ENCODE results near the gene TXNDC11.

Gene TXNDC11

GRCh38 chr16:11721781-11722467 lies 20.7 kb downstream of the TXNDC11 start:
- TF ChIP-seq POLR2AphosphoS5 (IDR thresholded peaks at IDR 0.05; ENCODE audit: low read depth) (no peak), CTCF (IDR thresholded peaks at IDR 0.05; ENCODE audit: insufficient read depth, low read length) (no peak), GABPA (IDR thresholded peaks at IDR 0.05; ENCODE audit: low read depth) (no peak), SPI1 (IDR thresholded peaks at IDR 0.05; ENCODE audit: borderline replicate concordance, low read depth) (no peak), REST (IDR thresholded peaks at IDR 0.05; ENCODE audit: insufficient replicate concordance, low read depth) (no peak)
- no peak for DNase-seq (ENCODE audit: low read depth in 1 of 2, low spot score in 1 of 2)
- Histone ChIP-seq H3K27me3 (ENCODE audit: insufficient read depth, poor library complexity, severe bottlenecking) (no peaks in the 10 kb centered on the region), H3K4me3 (replicated peaks; ENCODE audit: insufficient read depth, low read length) (no peak overlapping the region), H3K27ac (replicated peaks) (no peak overlapping the region)

- TF ChIP-seq CTCF (IDR thresholded peaks at IDR 0.05; ENCODE audit: insufficient read depth, low read length) (no peak), POLR2AphosphoS5 (IDR thresholded peaks at IDR 0.05; ENCODE audit: low read depth) (no peak), REST (IDR thresholded peaks at IDR 0.05; ENCODE audit: insufficient replicate concordance, low read depth) (no peak), SPI1 (IDR thresholded peaks at IDR 0.05; ENCODE audit: borderline replicate concordance, low read depth) (no peak), GABPA (IDR thresholded peaks at IDR 0.05; ENCODE audit: low read depth) (no peak)
- H3K4me3 ChIP-seq (replicated peaks; ENCODE audit: insufficient read depth, low read length): no peak overlapping the region
- H3K27me3 ChIP-seq (ENCODE audit: insufficient read depth, poor library complexity, severe bottlenecking): no peaks in the 10 kb centered on the region
- H3K27ac ChIP-seq (replicated peaks): no peak overlapping the region
- DNase-seq (ENCODE audit: low read depth in 1 of 2, low spot score in 1 of 2): no peak
Measured at GRCh38 chr16:11719762-11720161, 22.9 kb downstream of the TXNDC11 start.

- TF ChIP-seq REST (IDR thresholded peaks at IDR 0.05; ENCODE audit: insufficient replicate concordance, low read depth) (no peak), GABPA (IDR thresholded peaks at IDR 0.05; ENCODE audit: low read depth) (no peak), POLR2AphosphoS5 (IDR thresholded peaks at IDR 0.05; ENCODE audit: low read depth) (no peak), CTCF (IDR thresholded peaks at IDR 0.05; ENCODE audit: insufficient read depth, low read length) (no peak), SPI1 (IDR thresholded peaks at IDR 0.05; ENCODE audit: borderline replicate concordance, low read depth) (no peak)
- no peak overlapping the region for H3K4me3 ChIP-seq (replicated peaks; ENCODE audit: insufficient read depth, low read length)
- H3K27me3 ChIP-seq (ENCODE audit: insufficient read depth, poor library complexity, severe bottlenecking): no peaks in the 10 kb centered on the region
- H3K27ac ChIP-seq (replicated peaks): no peak overlapping the region
- DNase-seq (ENCODE audit: low read depth in 1 of 2, low spot score in 1 of 2): no peak
Measured at GRCh38 chr16:11719171-11719570, 23.5 kb downstream of the TXNDC11 start.

All from HL-60 (cell line).